Measurements from ENCODE around the gene ADTRP.
"Not testable (repeated sequence)": the region's sequence is repeated elsewhere in the genome, so short reads cannot be mapped to it uniquely, and the experiment has no call there.

The ADTRP gene

GRCh38 chr6:11805259-11806053 lies 26.9 kb upstream of the ADTRP start:
- Histone ChIP-seq H3K27ac (peak overlapping the region in 17 of 21 experiments; percentile 33 to 85 (median 67)), H3K4me3 (peak overlapping the region in 2 of 7 experiments; percentile 11 to 34)

- H3K27ac ChIP-seq: peak overlapping the region in 14 of 21 experiments; percentile 22 to 85 (median 68)
- peak overlapping the region in 1 of 7 experiments; percentile 11 for H3K4me3 ChIP-seq
Measured at GRCh38 chr6:11804701-11805100, 26.1 kb upstream of the ADTRP start.

- H3K27ac ChIP-seq: peak overlapping the region in 10 of 21 experiments; percentile 22 to 85 (median 76)
Measured at GRCh38 chr6:11804135-11804534, 25.5 kb upstream of the ADTRP start.

GRCh38 chr6:11803591-11803971 lies 25.0 kb upstream of the ADTRP start:
- Histone ChIP-seq H3K4me3 (no peak overlapping the region), H3K27ac (peak overlapping the region in 6 of 21 experiments; percentile 10 to 85 (median 55))

More at GRCh38 chr6:11804135-11804534, 25.5 kb upstream of the ADTRP start:
- H3K4me3 ChIP-seq: no peak overlapping the region

GRCh38 chr6:11802886-11803590 lies 24.4 kb upstream of the ADTRP start:
- H3K4me3 ChIP-seq: no peak overlapping the region
- H3K27ac ChIP-seq: no peak overlapping the region

- not testable (repeated sequence) for H3K27ac ChIP-seq, H3K4me3 ChIP-seq
Measured at GRCh38 chr6:11800531-11800930, 21.9 kb upstream of the ADTRP start.

GRCh38 chr6:11798538-11798937 lies 19.9 kb upstream of the ADTRP start:
- peak overlapping the region in 5 of 21 experiments; percentile 12 to 40 (median 17) for H3K27ac ChIP-seq

GRCh38 chr6:11798096-11798495 lies 19.5 kb upstream of the ADTRP start:
- Histone ChIP-seq H3K4me3 (no peak overlapping the region), H3K27ac (peak overlapping the region in 4 of 21 experiments; percentile 12 to 40 (median 18))

More at GRCh38 chr6:11798538-11798937, 19.9 kb upstream of the ADTRP start:
- H3K4me3 ChIP-seq: no peak overlapping the region

- H3K4me3 ChIP-seq: no peak overlapping the region
- peak overlapping the region in 1 of 21 experiments; percentile 12 for H3K27ac ChIP-seq
Measured at GRCh38 chr6:11796829-11797228, 18.2 kb upstream of the ADTRP start.

GRCh38 chr6:11795403-11795802 lies 16.8 kb upstream of the ADTRP start:
- Histone ChIP-seq H3K27ac (peak overlapping the region in 4 of 21 experiments; percentile 4 to 66 (median 20)), H3K4me3 (no peak overlapping the region)

GRCh38 chr6:11793277-11793676 lies 14.7 kb upstream of the ADTRP start:
- Histone ChIP-seq H3K4me3 (no peak overlapping the region), H3K27ac (no peak overlapping the region)

GRCh38 chr6:11791354-11792107 lies 12.9 kb upstream of the ADTRP start:
- Histone ChIP-seq H3K4me3 (no peak overlapping the region), H3K27ac (no peak overlapping the region)

GRCh38 chr6:11789744-11790143 lies 11.1 kb upstream of the ADTRP start:
- H3K27ac ChIP-seq: no peak overlapping the region
- H3K4me3 ChIP-seq: no peak overlapping the region

GRCh38 chr6:11788043-11788442 lies 9.4 kb upstream of the ADTRP start:
- H3K27ac ChIP-seq: no peak overlapping the region
- H3K4me3 ChIP-seq: no peak overlapping the region

GRCh38 chr6:11785774-11786579 lies 7.4 kb upstream of the ADTRP start:
- Histone ChIP-seq H3K4me3 (peak overlapping the region in 1 of 7 experiments; percentile 12), H3K27ac (peak overlapping the region in 6 of 21 experiments; percentile 14 to 58 (median 38))

GRCh38 chr6:11785415-11785773 lies 6.8 kb upstream of the ADTRP start:
- Histone ChIP-seq H3K4me3 (no peak overlapping the region), H3K27ac (peak overlapping the region in 3 of 21 experiments; percentile 35 to 58 (median 48))

- no peak overlapping the region for H3K27ac ChIP-seq
- H3K4me3 ChIP-seq: no peak overlapping the region
Measured at GRCh38 chr6:11784341-11784740, 5.7 kb upstream of the ADTRP start.

- Histone ChIP-seq H3K27ac (no peak overlapping the region), H3K4me3 (no peak overlapping the region)
Measured at GRCh38 chr6:11783524-11784064, 5.0 kb upstream of the ADTRP start.

- Histone ChIP-seq H3K27ac (no peak overlapping the region), H3K4me3 (no peak overlapping the region)
Measured at GRCh38 chr6:11782524-11782923, 3.9 kb upstream of the ADTRP start.
